Testis (tissue), 2 donors: ENCODE data around the gene CYS1.

Experiments used
- CTCF ChIP-seq, 3 experiments: fragments of 450-650 bp in 2 of 3; fragments of 200-600 bp in 1 of 3; sonication (generic) in 1 of 3; IDR thresholded peaks; one replicate each; pipeline ENCODE4 v1.5.1; 2016 to 2019; ENCODE audit warnings: antibody characterized with exemption in 3 of 3, mild to moderate bottlenecking in 2 of 3, moderate library complexity in 1 of 3
- POLR2A ChIP-seq: fragments of 450-650 bp; IDR thresholded peaks from one replicate; pipeline ENCODE4 v1.6.1; 2017; ENCODE audit warnings: antibody characterized with exemption, mild to moderate bottlenecking, moderate library complexity

DNA sequence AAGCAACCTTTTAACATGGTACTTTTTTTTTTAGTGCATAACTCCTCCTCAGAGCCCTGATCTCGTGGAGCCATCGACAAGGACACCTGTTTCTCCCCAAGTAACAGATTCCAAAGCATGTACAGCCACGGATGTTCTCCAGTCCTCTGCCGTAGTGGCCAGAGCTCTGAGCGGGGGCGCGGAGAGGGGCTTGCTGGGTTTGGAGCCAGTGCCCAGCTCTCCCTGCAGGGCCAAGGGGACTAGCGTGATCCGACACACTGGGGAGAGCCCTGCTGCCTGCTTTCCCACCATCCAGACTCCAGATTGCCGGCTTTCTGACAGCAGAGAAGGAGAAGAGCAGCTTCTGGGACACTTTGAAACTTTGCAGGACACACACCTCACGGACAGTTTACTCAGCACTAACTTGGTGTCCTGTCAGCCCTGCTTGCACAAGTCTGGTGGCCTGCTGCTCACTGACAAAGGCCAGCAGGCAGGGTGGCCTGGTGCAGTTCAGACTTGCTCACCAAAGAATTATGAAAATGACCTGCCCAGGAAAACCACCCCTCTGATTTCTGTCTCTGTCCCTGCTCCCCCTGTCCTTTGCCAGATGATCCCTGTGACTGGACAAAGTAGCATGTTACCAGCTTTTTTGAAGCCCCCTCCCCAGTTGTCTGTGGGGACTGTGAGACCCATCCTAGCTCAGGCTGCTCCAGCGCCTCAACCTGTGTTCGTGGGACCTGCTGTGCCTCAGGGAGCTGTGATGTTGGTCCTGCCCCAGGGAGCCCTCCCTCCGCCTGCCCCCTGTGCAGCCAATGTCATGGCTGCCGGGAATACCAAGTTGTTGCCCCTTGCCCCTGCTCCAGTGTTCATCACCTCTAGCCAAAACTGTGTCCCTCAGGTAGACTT lies 32.4 kb downstream of the CYS1 start:
- TF ChIP-seq CTCF (IDR thresholded peaks at IDR 0.05) (no peak), POLR2A (no peak)
